Calu3 (cell line): Measurements from ENCODE around the gene SETBP1. TPM values are rescaled to one million over a fixed set of nuclear protein-coding genes. Genes with fewer than 3 reads are reported as not detected.

Experiments used
- BruUV-seq: library from RNA; stranded (reverse); fragments of 400-500 nt; replicated peaks from 2 replicates; lab custom pipeline; 2021; lab: Mats Ljungman, UMichigan
- CTCF ChIA-PET: fragments of 300-600 bp; sonication (Branson Sonifier 250); formaldehyde crosslinking; loops from one replicate; lab custom pipeline; 2022; ENCODE audit warnings: antibody characterized with exemption; lab: Charles Lee
- DNase-seq: peaks from one replicate; pipeline ENCODE4 v3.0.0; 2022
- H3K27ac Mint-ChIP-seq: one replicate; pipeline ENCODE4 v1.8.0; 2022; ENCODE audit warnings: mixed read lengths; ENCODE audit not compliant: unreplicated experiment
- H3K27me3 Mint-ChIP-seq: one replicate; pipeline ENCODE4 v1.8.0; 2022; ENCODE audit warnings: mixed read lengths; ENCODE audit not compliant: unreplicated experiment
- H3K36me3 Mint-ChIP-seq: one replicate; pipeline ENCODE4 v1.8.0; 2022; ENCODE audit warnings: mild to moderate bottlenecking, moderate library complexity, mixed read lengths; ENCODE audit not compliant: insufficient read depth, unreplicated experiment
- H3K4me1 Mint-ChIP-seq: one replicate; pipeline ENCODE4 v1.8.0; 2022; ENCODE audit warnings: mild to moderate bottlenecking, low read depth, mixed read lengths; ENCODE audit not compliant: unreplicated experiment
- H3K4me3 Mint-ChIP-seq: one replicate; pipeline ENCODE4 v1.8.0; 2022; ENCODE audit warnings: mild to moderate bottlenecking, low read depth, moderate library complexity, mixed read lengths; ENCODE audit not compliant: unreplicated experiment
- H3K9me3 Mint-ChIP-seq: one replicate; pipeline ENCODE4 v1.8.0; 2022; ENCODE audit warnings: low read depth, mixed read lengths; ENCODE audit not compliant: unreplicated experiment
- CTCF ChIP-seq: fragments of 200-600 bp; IDR thresholded peaks from one replicate; pipeline ENCODE4 v1.8.0; 2022; ENCODE audit warnings: antibody characterized with exemption; ENCODE audit not compliant: unreplicated experiment
- intact Hi-C: fragments of 100-400 bp; cut with micrococcal nuclease; formaldehyde crosslinking; loops from one replicate; pipeline ENCODE4 v1.10.0; 2022; ENCODE audit not compliant: unreplicated experiment
- total RNA-seq: library from RNA; stranded (reverse); gene quantifications from 2 replicates; pipeline ENCODE4 v1.2.3, GENCODE V29; 2022

Gene SETBP1
- total RNA-seq, 1 experiment from 2014 or later: 6.0 TPM

GRCh38 chr18:44735096-44735495 lies 54.4 kb downstream of the SETBP1 start:
- no peak overlapping the region for H3K4me3 Mint-ChIP-seq
- H3K36me3 Mint-ChIP-seq: no peaks in the 10 kb centered on the region
- H3K27ac Mint-ChIP-seq: no peak overlapping the region
- intact Hi-C loops: no loop called here
- no peak for DNase-seq
- CTCF ChIA-PET: no interaction called here
- no peaks in the 10 kb centered on the region for H3K9me3 Mint-ChIP-seq
- H3K27me3 Mint-ChIP-seq: no peaks in the 10 kb centered on the region
- BruUV-seq: no TSS peak
- peaks cover 25% of the 10 kb centered on the region for H3K4me1 Mint-ChIP-seq
- TF ChIP-seq CTCF: no peak

DNA sequence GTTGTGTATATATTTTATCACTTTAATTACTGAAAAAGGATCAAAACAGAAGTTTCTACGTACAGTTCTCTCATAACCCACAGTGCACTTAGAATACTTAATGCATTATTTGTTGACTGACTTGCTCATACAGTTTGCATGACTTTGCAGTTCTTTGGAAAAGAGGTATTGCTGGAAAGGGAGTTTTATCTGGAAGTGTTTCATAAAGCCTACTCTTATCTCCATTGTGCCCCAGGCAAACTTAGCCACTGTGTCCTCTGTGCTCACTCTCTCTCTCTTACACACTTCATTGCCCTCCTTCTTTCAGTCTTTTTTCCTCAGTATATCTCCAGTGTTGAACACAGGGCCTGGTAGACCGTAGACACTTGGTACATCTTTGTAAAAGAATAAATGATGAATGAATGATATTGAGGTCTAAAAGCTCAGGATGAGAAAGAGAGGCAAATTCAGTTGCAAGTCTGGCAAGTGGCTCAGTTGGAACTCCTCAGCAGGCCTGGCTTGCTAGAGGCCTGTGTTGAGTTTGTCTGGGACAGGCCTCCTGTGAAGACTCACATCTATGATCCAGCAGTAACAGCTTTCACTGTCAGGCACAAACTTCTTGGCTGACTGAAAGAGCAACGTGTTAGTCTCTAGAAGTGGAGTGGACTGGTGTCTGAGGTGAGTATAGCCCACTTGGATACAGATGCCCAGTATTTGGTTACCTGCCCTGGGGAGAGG lies 56.1 kb downstream of the SETBP1 start:
- Mint-ChIP-seq H3K9me3 (no peaks in the 10 kb centered on the region), H3K27me3 (no peaks in the 10 kb centered on the region), H3K4me3 (no peak overlapping the region), H3K27ac (no peak overlapping the region), H3K4me1 (peaks cover 19% of the 10 kb centered on the region), H3K36me3 (no peaks in the 10 kb centered on the region)
- DNase-seq: no peak
- no TSS peak for BruUV-seq
- TF ChIP-seq CTCF: no peak
- intact Hi-C loops: no loop called here
- CTCF ChIA-PET: no interaction called here

DNA sequence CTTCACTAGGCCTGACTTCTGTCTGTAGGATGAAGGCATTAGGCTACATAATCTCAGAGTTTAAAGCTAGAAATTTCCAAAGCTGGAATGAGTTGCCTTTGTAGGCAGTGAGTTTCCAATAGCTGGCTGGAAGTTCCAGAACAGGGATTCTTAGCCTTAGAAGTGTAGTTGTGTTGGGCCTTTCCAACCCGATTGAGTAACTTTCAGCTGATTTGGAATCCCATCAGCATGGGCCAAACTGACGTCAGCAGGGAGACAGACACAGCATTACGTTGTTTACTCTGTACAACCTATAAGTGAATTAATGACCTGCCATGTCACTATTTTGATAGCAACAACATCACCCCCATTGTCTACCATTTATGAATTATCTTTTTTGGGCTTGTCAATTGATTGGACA lies 56.9 kb downstream of the SETBP1 start:
- no peaks in the 10 kb centered on the region for H3K36me3 Mint-ChIP-seq
- no peaks in the 10 kb centered on the region for H3K9me3 Mint-ChIP-seq
- DNase-seq: no peak
- peaks cover 11% of the 10 kb centered on the region for H3K4me1 Mint-ChIP-seq
- no peaks in the 10 kb centered on the region for H3K27me3 Mint-ChIP-seq
- BruUV-seq: no TSS peak
- intact Hi-C loops: no loop called here
- no peak overlapping the region for H3K4me3 Mint-ChIP-seq
- CTCF ChIA-PET: no interaction called here
- H3K27ac Mint-ChIP-seq: no peak overlapping the region
- TF ChIP-seq CTCF: no peak

DNA sequence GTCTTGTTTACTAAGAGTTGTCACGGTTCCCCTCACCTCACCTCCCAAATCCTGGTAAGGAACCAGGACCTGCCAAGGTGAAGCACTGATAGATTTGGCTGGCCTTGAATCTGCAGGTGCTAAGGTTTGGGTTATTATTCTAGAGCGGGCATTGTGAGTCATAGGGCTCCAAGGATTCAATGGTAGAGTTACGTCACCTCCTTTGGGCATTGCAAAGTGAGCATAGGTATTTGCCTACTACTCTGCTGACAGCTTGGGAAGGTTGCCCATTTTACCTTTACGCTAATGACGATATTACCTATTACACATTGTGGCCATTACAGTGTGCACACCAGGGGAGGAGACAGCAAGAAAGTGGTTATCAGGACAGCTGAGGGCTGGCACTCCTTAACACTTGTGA lies 59.3 kb downstream of the SETBP1 start:
- no peaks in the 10 kb centered on the region for H3K36me3 Mint-ChIP-seq
- BruUV-seq: no TSS peak
- intact Hi-C loops: no loop called here
- no peak for DNase-seq
- CTCF ChIA-PET: no interaction called here
- no peaks in the 10 kb centered on the region for H3K4me1 Mint-ChIP-seq
- H3K4me3 Mint-ChIP-seq: no peak overlapping the region
- H3K27me3 Mint-ChIP-seq: no peaks in the 10 kb centered on the region
- H3K9me3 Mint-ChIP-seq: no peaks in the 10 kb centered on the region
- no peak overlapping the region for H3K27ac Mint-ChIP-seq
- TF ChIP-seq CTCF: no peak
